GM18505 (cell line): ENCODE results near the gene USP24.

Experiments used
- ATAC-seq: cut with Tn5 transposase; IDR thresholded peaks from one replicate; pipeline ENCODE4 v1.9.1; 2021; ENCODE audit not compliant: unreplicated experiment
- POLR2A ChIP-seq: IDR thresholded peaks from 4 replicates; pipeline ENCODE4 v1.6.1; 2011; ENCODE audit warnings: borderline replicate concordance; ENCODE audit not compliant: insufficient read depth, insufficient read length; ENCODE audit errors: extremely low read depth

The USP24 gene

GRCh38 chr1:55067914-55068313 is 147.2 kb downstream of the USP24 start:
- ATAC-seq, result no peak
- TF ChIP-seq POLR2A, result no peak

GRCh38 chr1:55067022-55067778 is 148.0 kb downstream of the USP24 start:
- TF ChIP-seq POLR2A, result no peak
- ATAC-seq, result no peak

- no peak for TF ChIP-seq POLR2A
Measured at GRCh38 chr1:55065648-55066047, 149.5 kb downstream of the USP24 start.

GRCh38 chr1:55064861-55065263 is 150.3 kb downstream of the USP24 start:
- TF ChIP-seq POLR2A, result no peak
- no peak for ATAC-seq

More at GRCh38 chr1:55065648-55066047, 149.5 kb downstream of the USP24 start:
- no peak for ATAC-seq

GRCh38 chr1:55064071-55064581 is 151.0 kb downstream of the USP24 start:
- ATAC-seq, result no peak
- TF ChIP-seq POLR2A, result no peak

GRCh38 chr1:55063577-55063942 is 151.6 kb downstream of the USP24 start:
- no peak for TF ChIP-seq POLR2A
- ATAC-seq, result no peak

GRCh38 chr1:55062801-55063576 is 152.2 kb downstream of the USP24 start:
- TF ChIP-seq POLR2A, result no peak
- no peak for ATAC-seq

GRCh38 chr1:55061706-55062321 is 153.3 kb downstream of the USP24 start:
- no peak for ATAC-seq
- no peak for TF ChIP-seq POLR2A

- no peak for TF ChIP-seq POLR2A
- ATAC-seq, result no peak
Measured at GRCh38 chr1:55061000-55061705, 154.0 kb downstream of the USP24 start.

GRCh38 chr1:55060133-55060999 is 154.8 kb downstream of the USP24 start:
- no peak for TF ChIP-seq POLR2A
- ATAC-seq, result no peak

GRCh38 chr1:55059302-55060132 is 155.6 kb downstream of the USP24 start:
- no peak for ATAC-seq
- TF ChIP-seq POLR2A, result no peak
